CMK (cell line): Measurements from ENCODE around the gene PEPD.
A peak's percentile ranks its signal among the peaks of the same experiment; 100 is the strongest.

Experiments used
- DNase-seq: peaks from one replicate; pipeline ENCODE4 v3.0.0-alpha.2; 2010; ENCODE audit warnings: low read depth

The PEPD gene

DNA sequence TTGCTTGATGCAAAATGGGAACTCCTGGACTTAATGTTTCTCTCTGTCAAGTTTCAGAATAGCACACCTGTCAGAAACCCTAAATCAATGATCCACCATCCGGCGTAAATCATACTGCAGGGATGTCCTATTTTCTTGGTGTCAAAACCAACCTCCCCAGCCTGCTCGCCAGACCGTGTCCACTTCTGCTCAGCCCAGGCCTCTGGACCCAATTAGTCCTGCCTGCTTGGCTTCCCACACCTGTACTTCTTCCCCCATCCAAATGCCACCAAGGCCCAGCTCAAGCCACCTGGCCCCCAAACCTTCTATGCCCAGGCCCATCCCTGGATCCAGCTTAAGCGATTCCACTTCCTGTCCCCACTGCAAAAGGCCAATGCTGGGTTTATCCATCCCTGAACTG lies 25.1 kb upstream of the PEPD start:
- DNase-seq, result no peak

DNA sequence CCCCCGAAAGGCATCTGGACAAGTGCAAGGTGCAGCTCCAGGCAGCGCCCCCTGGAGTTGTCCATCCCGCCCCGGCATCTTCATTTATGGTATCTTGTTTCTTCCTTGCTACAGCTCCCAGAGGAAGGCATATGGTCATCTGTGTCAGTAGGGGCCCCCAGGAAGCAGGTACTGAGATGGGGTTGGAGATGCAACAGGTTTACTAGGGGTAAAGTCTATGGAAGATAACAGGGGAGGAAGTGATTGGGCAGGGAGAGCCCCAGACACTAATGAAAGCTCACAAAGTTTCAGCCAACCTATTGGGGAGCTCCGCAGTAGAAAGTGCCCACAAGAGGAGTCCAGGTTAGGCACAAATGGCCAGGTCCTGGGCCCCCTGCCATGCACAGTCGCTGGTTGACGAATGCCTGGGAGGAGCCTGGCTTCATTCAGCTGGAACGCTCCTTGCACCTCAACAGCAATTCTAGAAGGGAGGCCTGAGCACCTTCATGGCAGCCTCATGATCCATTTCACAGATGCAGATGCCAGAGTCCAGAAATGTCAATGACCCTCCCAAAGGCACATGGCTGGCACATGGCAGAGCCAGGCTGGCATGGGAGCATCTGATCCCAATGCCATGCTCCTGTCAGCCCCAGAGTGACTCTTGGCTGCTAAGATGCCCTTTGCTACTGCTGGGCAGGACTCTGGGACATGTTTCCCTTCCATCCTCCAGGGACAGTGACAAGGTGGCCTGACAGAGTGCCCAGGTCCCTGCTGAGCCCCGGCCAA lies 23.8 kb upstream of the PEPD start:
- no peak for DNase-seq

DNA sequence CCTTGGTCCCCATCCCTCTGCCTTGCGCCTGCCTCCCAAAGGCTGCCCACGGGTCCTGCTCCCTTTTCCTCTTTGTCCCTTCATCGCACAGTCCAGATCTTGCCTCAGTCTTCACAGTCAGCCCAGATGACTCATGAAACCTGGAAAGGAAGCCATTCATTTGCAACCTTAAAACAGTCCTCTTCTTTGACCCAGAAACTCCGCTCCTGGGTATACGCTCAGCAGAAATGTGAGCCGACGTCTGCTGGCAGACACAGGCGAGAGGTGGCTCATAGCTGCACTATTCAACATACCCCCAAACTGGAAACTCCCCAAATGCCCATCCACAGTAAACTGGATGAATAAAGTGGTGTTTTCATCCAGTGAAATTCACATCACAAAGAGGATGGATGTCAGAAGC lies 13.6 kb upstream of the PEPD start:
- no peak for DNase-seq

DNA sequence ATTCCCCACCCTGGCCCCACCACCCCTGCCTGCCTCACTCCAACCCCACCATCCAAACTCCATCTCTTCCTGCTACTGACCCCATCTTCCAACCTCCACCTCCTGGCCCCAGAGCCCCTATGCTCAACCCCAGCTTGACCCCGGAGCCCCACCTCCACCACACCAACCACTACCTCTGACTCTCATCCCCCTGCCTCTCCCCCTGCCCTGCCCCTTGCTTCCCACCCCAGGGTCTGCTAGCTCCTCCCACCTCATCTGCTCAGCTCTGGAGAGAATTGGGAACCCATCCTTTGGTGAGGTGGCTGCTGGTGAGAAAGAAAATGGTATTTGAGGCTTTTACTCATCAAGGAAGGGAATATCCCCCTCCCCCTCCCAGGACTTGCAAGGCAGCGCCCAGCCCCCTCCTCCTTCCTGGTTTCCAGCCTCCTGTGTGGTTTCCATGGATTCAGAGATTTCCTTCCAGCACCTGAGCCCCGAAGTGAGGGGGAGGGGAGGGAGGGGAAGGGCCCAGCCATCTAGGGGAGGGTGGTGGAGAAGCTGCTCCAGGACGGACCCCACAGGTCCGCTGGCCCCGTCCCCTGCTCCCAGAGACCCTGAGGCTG lies 11.4 kb upstream of the PEPD start:
- no peak for DNase-seq

DNA sequence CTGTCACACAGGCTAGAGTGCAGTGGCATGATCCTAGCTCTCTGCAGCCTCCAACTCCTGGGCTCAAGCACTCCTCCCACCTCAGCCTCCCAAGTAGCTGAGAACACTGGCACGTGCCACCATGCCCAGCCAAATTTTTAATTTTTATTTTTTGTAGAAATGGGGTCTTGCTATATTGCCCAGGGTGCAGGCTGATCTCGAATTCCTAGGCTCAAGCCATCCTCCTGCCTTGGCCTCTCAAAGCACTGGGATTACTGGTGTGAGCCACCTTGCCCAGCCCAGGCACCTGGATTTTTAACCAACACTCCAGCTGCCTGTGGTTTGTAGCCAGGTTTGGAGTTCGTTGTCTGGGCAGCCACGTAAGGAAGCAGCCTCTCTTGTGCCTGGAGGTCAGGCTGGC lies 9.3 kb upstream of the PEPD start:
- no peak for DNase-seq

DNA sequence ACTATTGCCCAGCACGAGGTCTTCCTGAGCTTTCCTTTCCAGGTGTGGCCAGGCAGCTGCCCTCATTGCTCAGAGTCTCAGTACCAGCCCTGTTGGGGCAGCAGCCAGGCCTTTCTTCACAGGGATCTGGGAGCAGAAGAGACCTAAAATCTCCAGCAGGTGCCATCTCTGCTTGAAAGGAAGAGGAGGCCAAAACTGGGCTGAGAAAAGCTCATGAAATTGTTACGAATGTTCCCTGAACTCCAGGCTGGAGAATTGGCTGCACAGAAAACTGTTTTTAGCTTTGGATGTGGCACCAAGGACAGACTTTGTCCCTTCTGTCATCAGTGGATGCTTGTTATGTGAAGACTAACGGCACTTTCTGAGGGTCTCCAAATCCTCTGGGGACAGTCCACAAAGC lies 8.7 kb upstream of the PEPD start:
- DNase-seq, result no peak

DNA sequence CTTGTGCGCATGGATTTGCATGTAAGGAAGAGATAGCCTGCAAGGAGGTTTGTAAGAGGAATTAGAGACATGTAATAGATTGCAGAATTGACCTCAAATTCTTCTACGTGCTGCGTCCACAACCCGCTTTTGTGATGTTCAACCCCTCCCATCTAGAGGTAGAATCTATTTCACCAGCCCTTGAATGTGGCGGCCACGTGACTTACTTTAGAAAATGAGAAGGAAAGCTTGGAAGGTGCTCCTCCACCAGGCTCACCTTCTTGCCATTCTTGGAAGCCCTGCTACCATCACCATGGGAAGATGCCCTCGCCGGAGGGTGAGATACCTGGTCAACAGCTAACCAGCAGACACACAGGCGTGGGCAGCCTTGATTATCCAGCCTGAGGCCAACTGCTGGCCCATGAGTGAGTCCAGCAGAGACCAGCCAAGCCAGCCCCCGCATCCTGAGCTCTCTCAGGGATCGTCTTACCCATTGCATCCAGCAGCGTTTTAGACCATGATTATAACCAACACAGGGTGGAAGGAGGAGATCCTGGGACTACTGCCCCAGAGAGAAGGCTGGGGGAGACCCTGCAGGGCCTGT lies 7.6 kb upstream of the PEPD start:
- DNase-seq, result no peak

DNA sequence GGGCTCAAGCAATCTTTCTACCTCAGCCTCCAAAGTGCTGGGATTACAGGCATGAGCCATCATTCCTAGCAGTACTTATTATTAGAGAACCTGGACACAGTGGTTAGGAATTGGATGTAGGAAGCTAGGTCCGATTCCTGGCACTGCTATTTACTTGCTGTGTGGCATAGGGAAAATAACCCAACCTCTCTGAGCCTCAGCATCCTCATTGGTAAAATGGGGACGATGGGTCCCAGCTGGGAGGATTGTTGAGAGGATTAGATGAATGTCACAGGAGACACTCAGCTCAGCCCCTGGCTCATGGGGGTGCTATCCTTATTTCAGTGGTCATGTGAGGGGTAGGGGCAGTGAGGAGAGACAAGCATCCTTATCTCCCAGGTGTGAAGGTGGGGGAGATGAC lies 6.8 kb upstream of the PEPD start:
- no peak for DNase-seq

DNA sequence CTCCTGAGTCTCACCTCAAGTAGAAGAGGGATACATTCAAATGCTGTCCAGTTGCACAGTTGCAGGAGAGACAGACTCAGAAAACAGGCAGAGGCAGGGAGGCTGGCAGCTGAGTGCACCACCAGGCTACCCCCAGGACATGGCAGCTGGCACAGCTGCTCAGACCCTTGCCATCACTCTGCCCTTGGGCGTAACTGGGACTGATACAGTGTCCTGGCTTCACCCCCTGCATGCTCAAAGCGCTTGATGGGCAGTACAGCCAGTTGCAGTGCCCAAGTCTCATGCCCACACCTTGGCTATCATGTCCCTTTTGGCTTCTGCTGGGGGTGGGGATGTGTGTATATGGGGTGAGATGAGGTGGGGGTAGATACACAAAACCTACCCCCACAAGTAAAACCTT lies 5.5 kb upstream of the PEPD start:
- DNase-seq, result no peak

DNA sequence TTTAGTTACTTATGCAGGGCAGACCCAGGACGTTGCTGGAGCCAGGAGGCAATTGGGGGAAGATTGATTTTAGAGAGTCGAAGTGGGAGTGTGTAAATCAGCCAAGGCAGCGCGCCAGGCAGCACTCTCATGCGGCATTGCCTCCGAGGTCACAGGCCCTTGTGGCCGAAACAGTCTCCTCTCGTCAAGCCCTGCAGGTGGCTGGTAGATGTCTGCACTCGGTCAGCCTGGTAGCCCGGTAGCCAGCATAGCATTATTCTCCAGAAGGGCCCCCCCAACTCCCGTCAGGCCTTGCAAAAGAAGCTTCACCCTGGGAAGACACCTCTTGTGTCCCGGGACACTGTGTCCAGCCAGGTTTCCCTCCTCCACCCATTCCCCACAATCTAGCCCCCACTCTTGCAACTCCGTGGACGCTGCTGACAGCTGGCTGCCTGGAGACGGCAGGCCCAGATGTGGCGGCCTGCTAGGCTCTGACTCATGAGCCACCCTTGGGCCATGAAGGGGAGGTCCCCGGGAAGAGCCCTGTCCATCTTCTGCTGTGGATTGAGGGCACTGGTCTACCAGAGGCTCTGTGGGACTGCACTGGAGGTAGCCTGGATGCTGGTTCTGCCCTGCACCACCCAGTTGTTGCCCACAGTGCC lies 2.6 kb upstream of the PEPD start:
- DNase-seq, result no peak

DNA sequence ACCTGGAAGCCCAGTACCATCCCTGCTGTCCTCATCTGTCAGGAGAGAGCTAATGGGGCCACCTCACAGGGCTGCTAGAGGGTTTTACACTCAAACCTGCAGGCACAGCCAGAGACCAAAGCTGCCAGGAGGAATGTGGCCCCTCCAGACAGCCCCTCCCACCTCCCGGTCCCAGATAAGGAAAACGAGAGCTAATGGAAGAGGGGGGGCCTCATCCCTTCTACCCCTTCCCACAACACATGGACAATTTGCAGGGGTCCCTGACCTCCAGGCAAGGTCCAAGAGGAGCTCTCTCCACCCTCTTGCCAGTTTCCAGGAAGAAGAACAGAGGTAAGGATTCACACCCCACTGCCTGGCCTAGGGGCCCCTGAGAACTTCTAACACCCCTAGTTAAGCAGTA lies 1.6 kb upstream of the PEPD start:
- no peak for DNase-seq

DNA sequence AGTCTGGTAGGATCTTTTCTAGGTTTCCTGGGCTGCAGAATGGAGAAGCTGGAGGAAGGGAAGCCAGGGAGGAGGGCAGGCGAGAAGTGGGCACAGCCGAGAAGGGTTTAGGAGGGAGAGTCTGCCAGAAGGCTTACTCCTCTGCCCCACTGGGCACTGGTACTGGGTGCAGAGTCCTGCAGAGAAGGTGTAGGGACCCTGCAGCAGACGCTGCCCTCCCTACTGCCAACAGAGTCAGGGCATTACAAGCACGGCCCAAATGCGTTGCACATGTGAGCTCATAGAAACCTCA lies 726 bp upstream of the PEPD start:
- DNase-seq, result no peak

DNA sequence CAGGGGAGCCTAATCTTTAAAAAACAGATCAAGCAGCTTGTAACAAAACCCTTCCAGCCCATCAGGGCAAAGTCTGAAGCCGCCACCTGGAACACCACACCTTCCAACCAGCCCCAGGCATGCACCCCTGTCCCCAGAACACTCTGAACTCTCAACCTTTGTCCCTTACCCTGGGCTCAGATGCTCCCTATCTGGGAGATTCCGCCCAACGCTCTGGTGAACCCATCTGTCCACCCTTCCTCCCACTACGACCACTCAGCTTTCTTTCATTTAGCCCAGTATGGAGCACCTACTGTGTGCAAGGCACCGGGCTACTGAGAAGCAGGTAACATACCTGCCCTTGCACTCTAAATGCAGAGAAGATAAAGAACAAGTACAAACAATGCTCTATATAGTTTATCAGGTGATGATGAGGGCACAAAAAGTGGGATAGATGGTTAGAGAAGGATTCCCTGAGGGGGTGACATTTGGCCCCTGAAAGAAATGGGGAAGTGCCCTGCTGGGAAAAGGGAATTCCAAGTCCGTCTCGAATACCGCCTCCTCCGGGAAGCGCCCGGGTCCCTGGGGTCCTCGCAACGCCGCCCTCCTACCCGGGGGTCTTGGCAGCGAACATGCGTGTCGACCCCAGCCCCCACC lies 629 bp downstream of the PEPD start:
- DNase-seq, result no peak

DNA sequence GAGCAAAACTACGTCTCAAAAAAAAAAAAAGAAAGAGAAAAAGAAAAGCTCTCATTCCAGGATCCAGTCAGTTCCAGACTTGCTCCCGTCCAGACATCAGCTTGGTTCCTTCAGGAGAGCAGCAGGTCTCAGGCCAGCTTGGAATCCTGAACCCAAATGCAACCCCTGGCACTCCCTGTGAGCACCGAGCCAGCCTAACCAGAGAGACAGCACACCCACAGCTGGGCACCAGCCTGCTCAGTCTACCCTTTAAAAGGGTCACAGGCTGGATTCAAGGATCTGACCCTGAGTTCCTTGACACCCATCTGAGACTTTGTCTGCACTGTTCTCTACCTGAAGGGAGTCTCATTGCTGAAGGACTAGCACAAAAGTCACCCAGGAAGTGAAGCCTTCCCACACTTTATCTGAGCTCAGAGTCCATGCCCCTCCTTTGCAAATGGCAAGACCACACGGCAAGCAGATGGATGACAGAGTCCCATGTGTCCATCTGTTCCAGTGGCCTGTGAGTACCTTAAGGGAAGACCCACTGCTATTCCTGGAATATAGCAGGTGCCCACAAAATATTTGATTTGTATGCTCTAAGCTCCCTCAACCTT lies 1.4 kb downstream of the PEPD start:
- DNase-seq, result no peak

DNA sequence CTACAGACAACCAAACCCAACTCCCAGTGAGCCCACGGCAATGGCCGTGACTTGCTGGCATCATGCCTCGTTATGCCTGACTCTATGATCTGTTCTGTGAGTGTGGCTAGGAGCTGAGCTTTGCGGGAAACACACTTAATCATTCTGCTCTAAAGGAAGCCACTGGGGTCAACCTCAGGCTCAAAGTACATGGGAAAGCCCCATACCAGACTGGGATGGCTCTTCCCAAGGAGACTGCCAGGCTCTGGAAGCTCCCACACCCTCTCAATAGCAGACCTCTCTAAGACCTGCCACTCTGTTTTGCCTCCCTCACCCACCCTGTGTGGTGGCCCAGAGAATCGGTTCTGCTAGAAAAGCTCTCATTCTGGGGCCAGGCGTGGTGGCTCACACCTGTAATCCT lies 2.2 kb downstream of the PEPD start:
- no peak for DNase-seq

DNA sequence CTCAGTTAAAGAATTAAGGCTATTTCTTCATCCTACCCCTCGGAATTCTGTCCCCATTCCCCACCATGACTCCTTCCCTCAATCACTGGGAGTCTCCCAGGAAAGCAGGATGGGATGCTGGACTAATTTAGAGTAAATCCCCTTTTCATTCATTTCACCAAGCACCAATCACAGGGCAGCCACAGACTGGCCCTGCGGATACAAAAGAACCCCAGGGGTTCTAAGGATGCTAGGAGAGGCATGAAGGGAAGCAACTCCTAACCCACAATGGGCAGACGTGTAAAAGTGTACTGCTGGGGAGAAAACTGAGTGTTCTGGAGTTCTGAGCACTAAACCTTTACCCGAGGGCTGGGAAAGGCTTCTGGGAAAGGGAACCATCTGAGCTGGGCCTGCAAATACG lies 3.0 kb downstream of the PEPD start:
- DNase-seq, result no peak

DNA sequence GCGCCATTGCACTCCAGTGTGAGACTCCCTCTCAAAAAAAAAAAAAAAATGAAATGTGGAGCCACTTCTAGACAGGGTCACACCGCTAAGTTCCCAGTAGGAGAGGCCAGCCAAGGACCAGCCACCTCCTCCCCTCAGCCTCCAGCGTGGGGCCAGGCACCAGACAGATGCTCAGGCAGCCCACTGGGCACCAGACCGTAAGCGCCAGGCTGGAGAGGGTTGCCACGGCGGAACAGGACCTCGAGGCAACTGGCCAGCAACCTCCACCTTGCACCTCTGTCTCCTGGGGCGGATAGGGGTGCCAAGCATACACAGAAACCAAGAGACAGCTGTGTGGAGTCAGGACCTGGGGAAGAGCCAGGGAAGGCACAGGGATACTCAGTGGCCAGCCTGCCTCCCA lies 3.7 kb downstream of the PEPD start:
- DNase-seq, result no peak

DNA sequence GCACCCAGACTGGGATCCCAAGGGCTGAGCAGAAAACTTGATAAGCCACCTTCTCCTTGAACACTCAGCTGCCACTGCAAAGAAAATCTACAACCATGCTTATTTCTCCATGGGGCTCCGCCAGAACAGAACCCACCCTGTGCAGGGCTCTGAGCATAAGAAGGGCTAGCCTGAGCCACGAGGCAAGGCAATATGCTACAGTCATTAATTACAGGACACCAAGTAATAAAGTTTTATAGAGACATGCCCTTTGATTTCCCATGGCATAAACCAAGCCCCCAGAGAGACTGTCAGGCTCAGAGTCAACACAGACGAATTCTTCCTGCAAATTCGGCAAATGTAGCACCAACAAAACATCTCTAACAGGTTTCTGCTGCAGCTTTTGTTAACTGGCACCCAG lies 5.7 kb downstream of the PEPD start:
- DNase-seq, result no peak

DNA sequence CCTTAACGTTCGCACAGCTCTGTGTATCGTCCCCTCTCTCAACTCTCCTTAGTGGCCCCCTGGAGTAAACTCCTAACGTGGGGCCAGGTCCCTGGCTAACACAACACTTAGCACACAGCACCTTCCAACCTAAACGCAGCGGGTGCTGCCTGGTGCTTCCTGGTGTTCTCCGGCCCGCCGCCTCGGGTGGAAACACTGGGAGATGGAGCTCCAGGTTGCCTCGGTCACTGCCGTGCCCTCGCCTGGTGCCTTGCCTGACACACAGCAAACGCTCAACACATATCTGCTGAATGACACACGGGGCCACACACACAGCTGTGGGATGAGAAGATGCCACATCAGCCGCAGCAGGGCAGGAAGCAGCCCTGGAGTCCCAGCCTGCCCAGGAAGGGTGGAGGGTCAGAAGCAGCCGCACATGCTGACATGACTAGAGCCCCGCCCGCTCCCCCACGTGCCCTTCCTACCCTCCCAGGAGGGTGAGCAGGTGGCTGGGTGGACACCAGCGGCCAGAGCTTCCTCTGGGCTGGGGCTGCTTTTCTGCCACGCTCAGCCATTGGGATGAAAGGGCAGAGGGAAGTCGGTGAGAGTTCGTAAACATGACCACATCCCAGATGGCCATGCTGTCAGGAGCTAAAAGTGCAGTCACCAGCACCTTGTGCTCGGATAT lies 6.6 kb downstream of the PEPD start:
- peak; percentile 85 for DNase-seq

DNA sequence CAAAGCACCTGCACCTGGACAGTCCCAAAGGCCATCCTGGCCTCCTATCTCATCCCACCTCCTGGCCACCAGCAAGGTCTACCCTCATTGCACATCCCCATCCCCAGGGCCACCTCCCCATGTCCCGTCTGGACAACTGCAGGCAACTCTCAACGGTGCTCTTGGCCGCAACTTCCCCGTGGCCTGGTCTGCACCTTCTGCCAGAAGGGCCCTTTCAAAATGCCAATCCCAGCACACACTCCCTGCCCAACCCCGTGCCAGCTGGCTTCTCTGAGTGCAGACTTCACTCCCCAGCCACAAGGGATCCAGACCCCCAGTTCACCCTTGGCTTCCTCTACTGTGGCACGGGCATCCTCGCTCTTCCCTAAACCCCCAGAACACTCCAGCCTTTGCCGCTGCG lies 8.2 kb downstream of the PEPD start:
- DNase-seq, result no peak

DNA sequence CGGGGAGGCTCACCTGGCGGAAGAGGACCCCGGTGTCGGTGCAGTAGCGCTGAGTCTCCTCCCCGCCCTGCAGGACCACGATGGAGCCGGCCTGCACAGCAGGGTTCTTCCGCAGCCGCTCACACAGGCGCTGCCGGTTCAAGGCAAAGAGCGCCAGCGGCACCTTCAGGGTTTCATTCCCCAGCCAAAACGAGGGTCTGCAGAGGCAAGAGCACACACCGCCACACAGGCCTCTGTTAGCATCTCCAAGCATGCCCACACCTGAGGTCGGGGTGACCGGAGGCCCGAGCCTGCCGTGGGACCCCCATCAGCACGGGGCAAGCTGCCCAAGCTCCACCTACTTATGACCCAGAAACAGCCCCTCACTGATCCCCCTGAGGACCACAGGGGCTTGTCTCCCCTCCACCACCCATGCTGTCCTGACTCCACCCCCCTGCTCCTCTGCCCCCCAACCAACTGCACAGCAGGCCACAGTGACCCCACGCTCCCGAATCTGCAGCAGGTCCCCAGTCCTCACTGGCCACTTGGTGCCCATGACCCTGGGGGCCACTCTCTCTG lies 8.9 kb downstream of the PEPD start:
- DNase-seq, result no peak

DNA sequence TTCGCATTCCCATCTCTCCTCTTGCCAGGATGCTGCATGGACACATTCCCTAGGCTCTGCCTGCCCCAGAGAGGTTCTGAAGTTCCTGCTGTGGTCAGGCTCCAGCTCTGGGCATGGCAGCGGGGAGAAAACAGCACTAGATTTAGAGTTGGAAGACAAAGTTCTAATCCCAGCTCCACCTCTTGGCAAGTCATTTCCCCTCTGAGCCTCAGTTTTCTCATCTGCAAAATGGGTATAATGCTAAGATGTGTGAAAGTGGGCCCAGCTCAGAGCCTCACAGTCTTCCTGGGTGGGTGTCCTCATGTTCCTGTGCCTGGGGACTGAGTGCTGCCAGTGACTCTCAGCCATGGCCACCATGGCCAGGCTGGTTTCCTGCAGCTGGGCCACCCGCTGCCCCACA lies 9.6 kb downstream of the PEPD start:
- DNase-seq, result no peak
